GM19372 (cell line): Measurements from ENCODE around the gene ZFAND6.
"Not testable (repeated sequence)": the region's sequence is repeated elsewhere in the genome, so short reads cannot be mapped to it uniquely, and the experiment has no call there.

Experiments used
- ATAC-seq: cut with Tn5 transposase; IDR thresholded peaks from one replicate; pipeline ENCODE4 v1.9.1; 2021; ENCODE audit warnings: mild to moderate bottlenecking, low read depth, moderate library complexity; ENCODE audit not compliant: unreplicated experiment

The ZFAND6 gene

GRCh38 chr15:80045219-80045618, 14.3 kb upstream of the ZFAND6 start:
- not testable (repeated sequence) for ATAC-seq

- no peak for ATAC-seq
Measured at GRCh38 chr15:80049046-80049445, 10.4 kb upstream of the ZFAND6 start.

GRCh38 chr15:80052597-80053304, 6.7 kb upstream of the ZFAND6 start:
- no peak for ATAC-seq

GRCh38 chr15:80055933-80056332, 3.5 kb upstream of the ZFAND6 start:
- ATAC-seq, result no peak

- ATAC-seq, result no peak
Measured at GRCh38 chr15:80058044-80058443, 1.4 kb upstream of the ZFAND6 start.

GRCh38 chr15:80059786-80060355, 395 bp downstream of the ZFAND6 start:
- peak; percentile 52 for ATAC-seq

- ATAC-seq, result no peak
Measured at GRCh38 chr15:80060356-80061006, 1.0 kb downstream of the ZFAND6 start.

- ATAC-seq, result no peak
Measured at GRCh38 chr15:80061582-80061981, 2.1 kb downstream of the ZFAND6 start.

- no peak for ATAC-seq
Measured at GRCh38 chr15:80066912-80067311, 7.4 kb downstream of the ZFAND6 start.

GRCh38 chr15:80068578-80068977, 9.1 kb downstream of the ZFAND6 start:
- ATAC-seq, result no peak

- no peak for ATAC-seq
Measured at GRCh38 chr15:80070840-80071239, 11.4 kb downstream of the ZFAND6 start.

GRCh38 chr15:80071652-80072051, 12.2 kb downstream of the ZFAND6 start:
- ATAC-seq, result no peak

- ATAC-seq, result peak; percentile 96
Measured at GRCh38 chr15:80072285-80072994, 13.0 kb downstream of the ZFAND6 start.

- ATAC-seq, result no peak
Measured at GRCh38 chr15:80073197-80073596, 13.7 kb downstream of the ZFAND6 start.

GRCh38 chr15:80076321-80077318, 17.1 kb downstream of the ZFAND6 start:
- no peak for ATAC-seq

GRCh38 chr15:80081390-80081789, 21.9 kb downstream of the ZFAND6 start:
- ATAC-seq, result peak; percentile 45

GRCh38 chr15:80087104-80087503, 27.6 kb downstream of the ZFAND6 start:
- no peak for ATAC-seq

GRCh38 chr15:80090041-80090440, 30.6 kb downstream of the ZFAND6 start:
- ATAC-seq, result no peak

GRCh38 chr15:80090879-80091503, 31.5 kb downstream of the ZFAND6 start:
- no peak for ATAC-seq
